GM06990 (cell line): ENCODE results near the gene BMS1.
"Not testable (repeated sequence)": the region's sequence is repeated elsewhere in the genome, so short reads cannot be mapped to it uniquely, and the experiment has no call there.

ENCODE experiments used
- DNase-seq: peaks from one replicate; pipeline ENCODE4 v3.0.0-alpha.2; 2011; ENCODE audit not compliant: insufficient read length; ENCODE audit errors: extremely low read depth
- H3K27me3 ChIP-seq: replicated peaks from 2 replicates; pipeline ENCODE4 v1.6.0; 2011; ENCODE audit warnings: low read length; ENCODE audit not compliant: control insufficient read depth, insufficient read depth
- H3K36me3 ChIP-seq: 2 replicates; pipeline ENCODE4 v1.5.1; 2011; ENCODE audit warnings: low read length; ENCODE audit not compliant: control insufficient read depth, insufficient read depth
- H3K4me3 ChIP-seq: replicated peaks from 2 replicates; pipeline ENCODE4 v1.5.1; 2011; ENCODE audit warnings: low read depth, mild to moderate bottlenecking, control low read depth, low read length
- CTCF ChIP-seq: IDR thresholded peaks from 2 replicates; pipeline ENCODE4 v1.5.1; 2011; ENCODE audit warnings: low read length, control low read depth, mild to moderate bottlenecking, inconsistent platforms; ENCODE audit not compliant: insufficient read depth, poor library complexity, severe bottlenecking

Gene BMS1

DNA sequence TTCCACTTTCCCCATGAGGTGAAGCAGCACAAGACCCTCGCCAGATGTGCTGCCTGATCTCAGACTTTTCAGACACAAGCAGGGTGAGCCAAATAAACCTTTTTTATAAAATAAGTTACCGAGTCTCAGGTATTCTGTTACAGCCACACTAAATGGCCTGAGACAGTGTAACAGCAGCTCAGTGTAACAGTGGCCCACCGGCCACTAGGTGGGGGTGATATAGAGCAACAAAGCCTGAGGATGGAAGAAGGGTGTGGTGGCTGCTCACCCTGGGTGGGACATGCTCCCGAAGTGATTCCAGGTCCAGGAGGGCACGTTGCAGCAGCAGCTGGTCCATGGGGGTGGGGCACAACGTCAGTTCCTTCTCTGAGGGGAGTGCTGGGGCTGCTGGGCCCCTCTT lies 44.6 kb downstream of the BMS1 start:
- no peak for TF ChIP-seq CTCF
- Histone ChIP-seq H3K36me3 (peaks cover 17% of the 10 kb centered on the region), H3K27me3 (no peaks in the 10 kb centered on the region), H3K4me3 (no peak overlapping the region)
- DNase-seq, result no peak

DNA sequence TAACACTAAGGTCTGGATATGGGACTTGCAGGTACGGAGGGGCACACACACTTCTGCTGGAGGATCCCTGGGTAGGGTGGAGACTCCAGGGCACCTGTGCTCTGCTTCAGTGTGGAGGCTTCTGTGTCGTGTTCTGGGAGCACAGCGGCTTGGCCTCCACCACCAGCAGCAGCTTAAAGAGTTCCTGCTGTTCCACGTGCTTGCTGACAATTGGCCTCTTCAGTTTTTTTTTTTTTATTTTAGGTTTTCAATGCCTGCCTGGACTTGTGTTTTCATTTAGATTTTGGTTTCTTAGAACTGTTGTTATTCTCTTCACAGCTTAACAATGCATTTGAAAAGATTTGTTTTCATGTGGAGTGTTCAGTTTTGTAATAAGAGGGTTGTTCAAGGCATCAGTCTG lies 45.8 kb downstream of the BMS1 start:
- not testable (repeated sequence) for H3K4me3 ChIP-seq, H3K27me3 ChIP-seq, DNase-seq
- peaks cover 19% of the 10 kb centered on the region for H3K36me3 ChIP-seq

DNA sequence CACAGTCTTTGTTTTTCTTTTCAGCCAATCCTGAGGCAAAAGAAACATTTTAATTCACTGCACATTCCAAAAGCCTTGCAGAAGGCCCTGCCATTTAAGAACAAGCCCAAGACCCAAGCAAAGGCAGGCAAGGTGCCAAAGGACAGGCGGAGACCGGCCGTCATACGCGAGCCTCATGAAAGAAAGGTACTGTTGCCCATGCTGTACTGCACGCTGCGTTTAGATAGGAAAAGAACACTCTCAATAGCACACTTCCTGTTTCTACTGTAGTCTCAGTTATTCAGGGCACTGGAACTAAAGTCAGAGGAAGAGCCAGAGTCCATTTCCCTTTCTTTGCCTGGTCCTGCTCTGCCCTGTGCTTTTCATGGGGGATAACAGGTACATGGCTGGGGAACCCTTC lies 47.6 kb downstream of the BMS1 start:
- no peak for TF ChIP-seq CTCF
- Histone ChIP-seq H3K27me3 (no peaks in the 10 kb centered on the region), H3K36me3 (peaks cover 17% of the 10 kb centered on the region), H3K4me3 (no peak overlapping the region)
- DNase-seq, result no peak

DNA sequence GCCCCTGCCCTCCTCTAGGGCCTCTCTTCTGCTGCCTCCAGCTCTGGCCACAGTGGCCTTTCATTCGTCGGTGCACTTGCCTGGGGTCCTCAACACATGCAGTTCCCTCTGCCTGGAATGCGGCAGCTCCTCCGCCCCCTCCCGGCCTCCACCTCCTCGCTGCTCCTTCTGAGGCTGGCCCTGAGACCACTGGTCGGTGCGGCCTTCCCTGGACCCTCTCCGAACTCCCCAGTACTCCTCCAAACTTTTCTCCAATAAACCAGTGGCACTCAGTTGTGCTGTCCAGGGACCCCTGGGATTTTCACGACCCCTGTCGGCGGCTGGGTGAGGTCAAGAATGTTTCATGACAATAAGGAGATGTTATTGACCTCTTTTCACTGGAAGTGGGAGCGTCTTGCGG lies 53.5 kb downstream of the BMS1 start:
- TF ChIP-seq CTCF, result no peak
- DNase-seq, result no peak
- peaks cover 2% of the 10 kb centered on the region for H3K36me3 ChIP-seq
- H3K27me3 ChIP-seq, result no peaks in the 10 kb centered on the region
- no peak overlapping the region for H3K4me3 ChIP-seq

GRCh38 chr10:42836771-42837468 lies 54.3 kb downstream of the BMS1 start:
- H3K36me3 ChIP-seq, result peaks cover 2% of the 10 kb centered on the region
- DNase-seq, result no peak
- no peaks in the 10 kb centered on the region for H3K27me3 ChIP-seq
- TF ChIP-seq CTCF, result no peak
- H3K4me3 ChIP-seq, result no peak overlapping the region

- H3K27me3 ChIP-seq, H3K36me3 ChIP-seq, H3K4me3 ChIP-seq, DNase-seq: not testable (repeated sequence)
These were observed 62.2 kb downstream of the BMS1 start for GRCh38 chr10:42844810-42845209.

- H3K27me3 ChIP-seq, DNase-seq, H3K4me3 ChIP-seq, H3K36me3 ChIP-seq: not testable (repeated sequence)
These were observed 64.7 kb downstream of the BMS1 start for GRCh38 chr10:42847261-42847660.
